Right lobe of liver (tissue), 6 donors: Measurements from ENCODE around the gene CBR1. TPM values are rescaled to one million over a fixed set of nuclear protein-coding genes. Genes with fewer than 3 reads are reported as not detected.

ENCODE experiments used
- ATAC-seq, 4 donors: fragments of 200-7000 bp; cut with Tn5 transposase; one replicate each; pipeline ENCODE4 v1.9.1; 2020; ENCODE audit warnings: mild to moderate bottlenecking in 4 of 4, moderate library complexity in 4 of 4
- DNase-seq, 3 donors: peaks; one replicate each; pipeline ENCODE4 v3.0.0-alpha.2; 2020
- H3K27ac ChIP-seq, 3 donors: fragments of 200-600 bp; one replicate each; pipeline ENCODE4 v1.8.0; 2022
- H3K27me3 ChIP-seq, 2 donors: fragments of 200-600 bp; one replicate each; pipeline ENCODE4 v1.8.0; 2022
- H3K36me3 ChIP-seq, 4 donors: fragments of 200-600 bp; sonication (generic) in 1 of 4; one replicate each; pipeline versions ENCODE4 v1.5.1 to v1.8.0; 2017 to 2022; ENCODE audit warnings: control low read depth in 1 of 4
- H3K4me1 ChIP-seq, 4 donors: fragments of 200-600 bp; sonication (generic) in 1 of 4; one replicate each; pipeline versions ENCODE4 v1.5.1 to v1.8.0; 2017 to 2022; ENCODE audit warnings: control low read depth in 1 of 4
- H3K4me3 ChIP-seq, 3 donors: fragments of 200-600 bp; one replicate each; pipeline ENCODE4 v1.8.0; 2022
- H3K9me3 ChIP-seq, 4 donors: fragments of 200-600 bp; sonication (generic) in 1 of 4; one replicate each; pipeline versions ENCODE4 v1.5.1 to v1.8.0; 2017 to 2022; ENCODE audit warnings: control low read depth in 1 of 4
- POLR2A ChIP-seq: fragments of 450-650 bp; IDR thresholded peaks from one replicate; pipeline ENCODE4 v1.6.1; 2017; ENCODE audit warnings: antibody characterized with exemption, mild to moderate bottlenecking
- WGBS: methylation state at CpG from one replicate; pipeline ENCODE4 v1.1.6; 2018; ENCODE audit warnings: low coverage, low lambda C conversion rate; ENCODE audit not compliant: insufficient coverage; ENCODE audit errors: missing lambda C conversion rate; 5-methylcytosine and 5-hydroxymethylcytosine counted together
- intact Hi-C, 2 donors: fragments of 100-400 bp; cut with DNase I; formaldehyde crosslinking; loops; one replicate each; pipeline versions ENCODE4 v1.11.2 to v1.14.1; 2022
- long read RNA-seq: library from polyadenylated mRNA; unstranded; transcript quantifications from one replicate; pipeline ENCODE4 v2.0.0, GENCODE V29; 2019
- total RNA-seq, 6 experiments: library from RNA; depleted of rRNA in 2 of 6; stranded (reverse); fragments of >200 nt in 2 of 6; fragmentation: NEBNext Ultra II Directional in 3 of 6; extraction: Animal tissue kit (Norgen Biotek cat#: 25700) in 3 of 6; gene quantifications; one replicate each; pipeline versions ENCODE4 v1.1.0 to v1.2.4, GENCODE V29; 2016 to 2023
- TF ChIP-seq, protein P1 (sequence below), 4 donors: fragments of 200-600 bp in 3 of 4; fragments of 450-650 bp in 1 of 4; IDR thresholded peaks; one replicate each; pipeline versions ENCODE4 v1.5.1 to v1.8.0; 2016 to 2022; ENCODE audit warnings: antibody characterized with exemption in 4 of 4, mild to moderate bottlenecking in 2 of 4
- donor health status: DM: no; HTN: yes; CAD: no.
- donor health status: DM: no; HTN: no; CAD: no.
- donor health status: DM: no; HTN: no; CAD: no.
- donor health status: DM: no; HTN: yes; CAD: no.
- donor health status: DM: no; HTN: yes; CAD: no.

Gene CBR1
- total RNA-seq, result 100 to 1,000 TPM in 4 of 6 experiments, 10 to 100 TPM in 2; 59.1 to 688 (median 211) TPM
- long read RNA-seq, transcript CBR1-201 (3 exons, 1,293 nt), result major isoform, 177 of 184 reads
- long read RNA-seq, partial matches to known transcripts, result 4 of 184 reads
- long read RNA-seq, other reads (novel, unspliced or antisense), result 3 of 184 reads

- ATAC-seq (peak; percentile 84 to 95 (median 92)), DNase-seq (peak; percentile 97 to 99 (median 99))
- intact Hi-C loops, result no loop called here
- H3K4me1 ChIP-seq, result peaks cover 0 to 39% (median 16%) of the 10 kb centered on the region in 4 donors
- WGBS, result 2% methylated on average over 10 of the region's 71 CpGs
- H3K9me3 ChIP-seq, result no peaks in the 10 kb centered on the region
- TF ChIP-seq, protein P1, sequence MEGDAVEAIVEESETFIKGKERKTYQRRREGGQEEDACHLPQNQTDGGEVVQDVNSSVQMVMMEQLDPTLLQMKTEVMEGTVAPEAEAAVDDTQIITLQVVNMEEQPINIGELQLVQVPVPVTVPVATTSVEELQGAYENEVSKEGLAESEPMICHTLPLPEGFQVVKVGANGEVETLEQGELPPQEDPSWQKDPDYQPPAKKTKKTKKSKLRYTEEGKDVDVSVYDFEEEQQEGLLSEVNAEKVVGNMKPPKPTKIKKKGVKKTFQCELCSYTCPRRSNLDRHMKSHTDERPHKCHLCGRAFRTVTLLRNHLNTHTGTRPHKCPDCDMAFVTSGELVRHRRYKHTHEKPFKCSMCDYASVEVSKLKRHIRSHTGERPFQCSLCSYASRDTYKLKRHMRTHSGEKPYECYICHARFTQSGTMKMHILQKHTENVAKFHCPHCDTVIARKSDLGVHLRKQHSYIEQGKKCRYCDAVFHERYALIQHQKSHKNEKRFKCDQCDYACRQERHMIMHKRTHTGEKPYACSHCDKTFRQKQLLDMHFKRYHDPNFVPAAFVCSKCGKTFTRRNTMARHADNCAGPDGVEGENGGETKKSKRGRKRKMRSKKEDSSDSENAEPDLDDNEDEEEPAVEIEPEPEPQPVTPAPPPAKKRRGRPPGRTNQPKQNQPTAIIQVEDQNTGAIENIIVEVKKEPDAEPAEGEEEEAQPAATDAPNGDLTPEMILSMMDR (IDR thresholded peaks at IDR 0.05), result no peak
- peak; percentile 91 for TF ChIP-seq POLR2A
- H3K4me3 ChIP-seq, result peak within 1 kb of the TSS; percentile 89 to 95 (median 90)
- no peaks in the 10 kb centered on the region for H3K27me3 ChIP-seq
- peak within 1 kb of the TSS; percentile 74 to 94 (median 88) for H3K27ac ChIP-seq
- H3K36me3 ChIP-seq, result peaks cover 0 to 7% (median 1%) of the 10 kb centered on the region in 4 donors
Measured at GRCh38 chr21:36069713-36070583, at the start of gene CBR1. Gene CBR1 (plus strand): TSS chr21:36070024. CDS start chr21:36070116, 92 bp downstream.

DNA sequence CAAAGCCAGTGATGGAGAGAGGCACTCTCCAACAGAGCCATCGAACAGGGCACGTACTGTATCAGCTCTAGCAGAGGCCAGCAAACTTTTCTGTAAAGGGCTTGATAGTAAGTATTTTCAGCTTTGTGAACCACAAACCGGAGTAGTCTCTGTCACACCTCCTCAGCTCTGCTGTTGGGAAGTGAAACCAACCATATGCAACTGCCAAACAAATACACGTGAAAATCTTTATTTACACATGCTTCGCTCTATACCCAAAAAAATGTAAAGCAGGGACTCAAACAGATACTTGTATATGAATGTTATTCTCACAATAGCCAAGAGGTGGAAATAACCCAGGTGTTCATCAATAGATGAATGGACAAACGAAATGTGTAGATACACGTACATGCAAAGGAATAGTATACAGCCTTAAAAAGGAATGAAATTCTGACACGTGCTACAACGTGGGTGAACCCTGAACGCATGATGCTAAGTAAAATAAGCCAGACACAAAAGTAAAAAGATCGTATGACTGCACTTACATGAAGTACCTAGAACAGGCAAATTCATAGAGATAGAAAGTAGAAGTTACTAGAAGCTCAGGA, 48.5 kb upstream of the CBR1 start:
- Histone ChIP-seq H3K27me3 (no peaks in the 10 kb centered on the region), H3K4me1 (no peaks in the 10 kb centered on the region), H3K27ac (no peak overlapping the region), H3K9me3 (no peaks in the 10 kb centered on the region), H3K4me3 (no peak overlapping the region), H3K36me3 (no peaks in the 10 kb centered on the region)
- 80% methylated on average over 11 of the region's 11 CpGs for WGBS
- no peak for TF ChIP-seq POLR2A
- TF ChIP-seq, protein P1 (IDR thresholded peaks at IDR 0.05), result no peak
- DNase-seq (no peak), ATAC-seq (no peak)
- intact Hi-C loops, result no loop called here

- intact Hi-C loops, result no loop called here
- H3K27ac ChIP-seq, result no peak overlapping the region
Measured at GRCh38 chr21:36022427-36023091, 47.3 kb upstream of the CBR1 start.

GRCh38 chr21:36023092-36023480, 46.7 kb upstream of the CBR1 start:
- no peaks in the 10 kb centered on the region for H3K9me3 ChIP-seq
- H3K27me3 ChIP-seq, result no peaks in the 10 kb centered on the region
- H3K27ac ChIP-seq, result no peak overlapping the region
- no peak for TF ChIP-seq POLR2A
- TF ChIP-seq, protein P1 (IDR thresholded peaks at IDR 0.05), result no peak
- intact Hi-C loops, result no loop called here
- 69% methylated on average over 3 of the region's 3 CpGs for WGBS
- H3K36me3 ChIP-seq, result no peaks in the 10 kb centered on the region
- ATAC-seq (no peak), DNase-seq (no peak)
- H3K4me3 ChIP-seq, result no peak overlapping the region
- H3K4me1 ChIP-seq, result no peaks in the 10 kb centered on the region

More at GRCh38 chr21:36022427-36023091, 47.3 kb upstream of the CBR1 start:
- H3K4me3 ChIP-seq, result no peak overlapping the region
- ATAC-seq (no peak), DNase-seq (no peak)
- H3K9me3 ChIP-seq, result no peaks in the 10 kb centered on the region
- H3K4me1 ChIP-seq, result no peaks in the 10 kb centered on the region
- TF ChIP-seq, protein P1 (IDR thresholded peaks at IDR 0.05), result no peak
- no peak for TF ChIP-seq POLR2A
- no peaks in the 10 kb centered on the region for H3K27me3 ChIP-seq
- H3K36me3 ChIP-seq, result no peaks in the 10 kb centered on the region
- 54% methylated on average over 6 of the region's 6 CpGs for WGBS
